GM18907 (cell line): ENCODE measurements around the gene STK17B.

Experiments
- ATAC-seq: cut with Tn5 transposase; IDR thresholded peaks from one replicate; pipeline ENCODE4 v1.9.1; 2021; ENCODE audit warnings: mild to moderate bottlenecking, moderate library complexity; ENCODE audit not compliant: unreplicated experiment

STK17B gene

GRCh38 chr2:196160101-196160500, 11.3 kb downstream of the STK17B start:
- peak; percentile 86 for ATAC-seq

- no peak for ATAC-seq
These were observed 12.0 kb downstream of the STK17B start for GRCh38 chr2:196159221-196159892.

- no peak for ATAC-seq
These were observed 15.8 kb downstream of the STK17B start for GRCh38 chr2:196155575-196155974.

- ATAC-seq, result no peak
These were observed 17.9 kb downstream of the STK17B start for GRCh38 chr2:196153480-196153879.

GRCh38 chr2:196149948-196150347, 21.4 kb downstream of the STK17B start:
- ATAC-seq, result peak; percentile 68

- no peak for ATAC-seq
These were observed 22.6 kb downstream of the STK17B start for GRCh38 chr2:196148736-196149135.

- ATAC-seq, result no peak
These were observed 26.1 kb downstream of the STK17B start for GRCh38 chr2:196145256-196145655.

- ATAC-seq, result no peak
These were observed 26.8 kb downstream of the STK17B start for GRCh38 chr2:196144513-196145126.

- no peak for ATAC-seq
These were observed 27.6 kb downstream of the STK17B start for GRCh38 chr2:196143730-196144131.

GRCh38 chr2:196142825-196143224, 28.6 kb downstream of the STK17B start:
- no peak for ATAC-seq

GRCh38 chr2:196140213-196140612, 31.2 kb downstream of the STK17B start:
- no peak for ATAC-seq

- no peak for ATAC-seq
These were observed 34.1 kb downstream of the STK17B start for GRCh38 chr2:196137271-196137670.

- ATAC-seq, result no peak
These were observed 35.2 kb downstream of the STK17B start for GRCh38 chr2:196136151-196136550.

- no peak for ATAC-seq
These were observed 39.1 kb downstream of the STK17B start for GRCh38 chr2:196131949-196132925.

GRCh38 chr2:196131384-196131937, 39.9 kb downstream of the STK17B start:
- ATAC-seq, result no peak

- ATAC-seq, result no peak
These were observed 41.1 kb downstream of the STK17B start for GRCh38 chr2:196130039-196130825.

GRCh38 chr2:196128749-196129148, 42.6 kb downstream of the STK17B start:
- ATAC-seq, result no peak

GRCh38 chr2:196125596-196125995, 45.8 kb downstream of the STK17B start:
- ATAC-seq, result no peak

- ATAC-seq, result no peak
These were observed 47.6 kb downstream of the STK17B start for GRCh38 chr2:196123679-196124373.

- ATAC-seq, result no peak
These were observed 51.5 kb downstream of the STK17B start for GRCh38 chr2:196119926-196120325.
